Measurements from ENCODE around the gene TPRN. TPM values are rescaled to one million over a fixed set of nuclear protein-coding genes. Genes with fewer than 3 reads are reported as not detected.

TPRN gene
- total RNA-seq, 1 donor from 2014 or later, result 16.0 TPM

DNA sequence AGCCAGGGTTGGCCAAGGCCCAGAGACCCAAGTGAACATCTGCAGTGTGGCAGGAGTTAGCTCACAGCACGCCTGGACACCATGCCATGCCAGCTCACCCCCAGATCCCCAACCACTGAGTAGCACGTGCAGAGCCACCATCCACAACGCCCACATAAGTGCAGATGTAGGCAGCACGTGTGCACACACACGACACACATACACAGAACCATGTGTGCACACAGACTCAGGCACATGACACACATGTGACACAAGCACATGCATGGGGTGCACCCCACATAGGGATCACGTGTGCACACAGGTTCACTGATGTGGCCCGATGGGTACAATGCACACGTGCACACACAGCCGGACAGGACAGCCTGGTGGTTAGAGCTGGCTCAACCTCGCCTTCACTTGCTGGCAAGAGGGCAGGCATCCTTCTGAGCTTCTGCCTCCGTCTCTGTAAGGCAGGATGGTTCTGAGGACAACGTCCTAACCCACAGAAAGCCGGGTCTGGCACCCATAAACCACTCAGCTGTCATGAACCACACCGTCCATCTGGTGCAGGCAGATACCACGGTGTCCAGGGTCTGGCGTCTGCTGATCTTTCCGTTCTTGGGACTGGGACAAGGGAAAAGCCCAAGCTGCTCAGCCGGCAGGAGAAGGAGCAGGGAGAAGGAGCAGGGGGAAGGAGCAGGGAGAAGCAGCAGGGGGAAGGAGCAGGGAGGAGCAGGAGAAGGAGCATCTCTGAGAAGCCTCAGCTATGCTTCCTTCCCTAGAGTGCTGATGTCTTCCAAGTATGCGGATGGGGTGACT lies 42.7 kb downstream of the TPRN start:
- H3K79me2 ChIP-seq (ENCODE audit: insufficient read depth, low read length), result no peaks in the 10 kb centered on the region
- H3K27ac ChIP-seq (ENCODE audit: low read depth, low read length), result no peak overlapping the region
- no peaks in the 10 kb centered on the region for H3K9me3 ChIP-seq (ENCODE audit: insufficient read depth, low read depth, low read length)
- H4K20me1 ChIP-seq (ENCODE audit: insufficient read depth, low read length), result no peaks in the 10 kb centered on the region
- no peak overlapping the region for H3K4me3 ChIP-seq (ENCODE audit: insufficient read depth, low read depth, low read length)
- no peak overlapping the region for H2AFZ ChIP-seq (ENCODE audit: low read depth, low read length)
- Mint-ChIP-seq H3K27ac (ENCODE audit: unreplicated experiment) (no peak overlapping the region), H3K4me3 (ENCODE audit: unreplicated experiment) (no peak overlapping the region), H3K36me3 (ENCODE audit: low read depth, unreplicated experiment) (no peaks in the 10 kb centered on the region), H3K27me3 (ENCODE audit: low read depth, unreplicated experiment) (peaks cover 59% of the 10 kb centered on the region), H3K9me3 (ENCODE audit: unreplicated experiment) (no peaks in the 10 kb centered on the region), H3K4me1 (ENCODE audit: low read depth, unreplicated experiment) (peaks cover 2% of the 10 kb centered on the region)
- no peak overlapping the region for H3K9ac ChIP-seq (ENCODE audit: low read length)
- TF ChIP-seq, protein P1, sequence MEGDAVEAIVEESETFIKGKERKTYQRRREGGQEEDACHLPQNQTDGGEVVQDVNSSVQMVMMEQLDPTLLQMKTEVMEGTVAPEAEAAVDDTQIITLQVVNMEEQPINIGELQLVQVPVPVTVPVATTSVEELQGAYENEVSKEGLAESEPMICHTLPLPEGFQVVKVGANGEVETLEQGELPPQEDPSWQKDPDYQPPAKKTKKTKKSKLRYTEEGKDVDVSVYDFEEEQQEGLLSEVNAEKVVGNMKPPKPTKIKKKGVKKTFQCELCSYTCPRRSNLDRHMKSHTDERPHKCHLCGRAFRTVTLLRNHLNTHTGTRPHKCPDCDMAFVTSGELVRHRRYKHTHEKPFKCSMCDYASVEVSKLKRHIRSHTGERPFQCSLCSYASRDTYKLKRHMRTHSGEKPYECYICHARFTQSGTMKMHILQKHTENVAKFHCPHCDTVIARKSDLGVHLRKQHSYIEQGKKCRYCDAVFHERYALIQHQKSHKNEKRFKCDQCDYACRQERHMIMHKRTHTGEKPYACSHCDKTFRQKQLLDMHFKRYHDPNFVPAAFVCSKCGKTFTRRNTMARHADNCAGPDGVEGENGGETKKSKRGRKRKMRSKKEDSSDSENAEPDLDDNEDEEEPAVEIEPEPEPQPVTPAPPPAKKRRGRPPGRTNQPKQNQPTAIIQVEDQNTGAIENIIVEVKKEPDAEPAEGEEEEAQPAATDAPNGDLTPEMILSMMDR (IDR thresholded peaks at IDR 0.05; ENCODE audit: insufficient read depth, low read depth, low read length), result no peak
- no peak for TF ChIP-seq EZH2 (IDR thresholded peaks at IDR 0.05; ENCODE audit: insufficient read depth, low read length)
- H3K4me1 ChIP-seq (ENCODE audit: insufficient read depth, low read length), result peaks cover 4% of the 10 kb centered on the region
- DNase-seq (ENCODE audit: low read depth) (no peak), FAIRE-seq (no peak)
- H3K27me3 ChIP-seq (ENCODE audit: insufficient read depth, low read length), result peaks cover 24% of the 10 kb centered on the region
- H3K4me2 ChIP-seq (ENCODE audit: low read length), result no peak overlapping the region
- H3K36me3 ChIP-seq (ENCODE audit: insufficient read depth, low read length), result no peaks in the 10 kb centered on the region

DNA sequence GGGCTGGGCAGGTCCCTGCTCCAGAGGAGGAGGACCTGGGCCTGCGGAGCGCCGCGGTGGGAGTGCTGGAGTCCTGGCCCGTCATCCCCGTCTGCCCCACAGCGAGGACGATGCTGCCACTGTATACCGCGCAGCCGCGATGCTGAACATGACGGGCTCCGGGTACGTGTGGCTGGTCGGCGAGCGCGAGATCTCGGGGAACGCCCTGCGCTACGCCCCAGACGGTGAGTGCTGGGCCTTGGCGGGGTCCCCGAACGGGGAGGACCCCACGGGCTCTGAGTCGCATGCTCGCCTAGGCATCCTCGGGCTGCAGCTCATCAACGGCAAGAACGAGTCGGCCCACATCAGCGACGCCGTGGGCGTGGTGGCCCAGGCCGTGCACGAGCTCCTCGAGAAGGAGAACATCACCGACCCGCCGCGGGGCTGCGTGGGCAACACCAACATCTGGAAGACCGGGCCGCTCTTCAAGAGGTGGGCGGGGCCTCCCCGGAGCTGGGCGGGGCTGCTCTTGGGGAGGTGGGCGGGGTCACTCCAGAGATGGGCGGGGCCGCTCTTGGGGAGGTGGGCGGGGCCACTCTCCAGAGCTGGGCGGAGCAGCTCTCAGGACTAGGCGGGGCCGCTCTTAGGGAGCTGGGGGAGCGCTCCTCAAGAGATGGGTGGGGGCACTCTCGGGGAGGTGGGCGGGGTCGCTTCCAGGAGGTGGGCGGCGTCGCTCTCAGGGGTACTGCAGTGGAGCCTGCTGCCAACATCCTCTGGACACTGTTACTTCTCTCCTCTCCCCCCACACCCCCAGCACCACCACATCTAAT lies 43.8 kb downstream of the TPRN start:
- Histone ChIP-seq H3K79me2 (ENCODE audit: insufficient read depth, low read length) (no peaks in the 10 kb centered on the region), H3K27me3 (ENCODE audit: insufficient read depth, low read length) (peaks cover 21% of the 10 kb centered on the region), H3K9ac (ENCODE audit: low read length) (no peak overlapping the region), H3K4me2 (ENCODE audit: low read length) (peak overlapping the region; percentile 85), H3K4me1 (ENCODE audit: insufficient read depth, low read length) (no peaks in the 10 kb centered on the region), H2AFZ (ENCODE audit: low read depth, low read length) (peak overlapping the region; percentile 62), H4K20me1 (ENCODE audit: insufficient read depth, low read length) (no peaks in the 10 kb centered on the region), H3K27ac (ENCODE audit: low read depth, low read length) (no peak overlapping the region), H3K4me3 (ENCODE audit: insufficient read depth, low read depth, low read length) (no peak overlapping the region), H3K36me3 (ENCODE audit: insufficient read depth, low read length) (no peaks in the 10 kb centered on the region), H3K9me3 (ENCODE audit: insufficient read depth, low read depth, low read length) (no peaks in the 10 kb centered on the region)
- no peak for FAIRE-seq
- no peak for DNase-seq (ENCODE audit: low read depth)
- H3K4me1 Mint-ChIP-seq (ENCODE audit: low read depth, unreplicated experiment), result peaks cover 2% of the 10 kb centered on the region
- H3K9me3 Mint-ChIP-seq (ENCODE audit: unreplicated experiment), result no peaks in the 10 kb centered on the region
- H3K27ac Mint-ChIP-seq (ENCODE audit: unreplicated experiment), result no peak overlapping the region
- TF ChIP-seq EZH2 (IDR thresholded peaks at IDR 0.05; ENCODE audit: insufficient read depth, low read length), result no peak
- TF ChIP-seq, protein P1 (IDR thresholded peaks at IDR 0.05; ENCODE audit: insufficient read depth, low read depth, low read length), result no peak
- H3K36me3 Mint-ChIP-seq (ENCODE audit: low read depth, unreplicated experiment), result no peaks in the 10 kb centered on the region
- peaks cover 55% of the 10 kb centered on the region for H3K27me3 Mint-ChIP-seq (ENCODE audit: low read depth, unreplicated experiment)
- H3K4me3 Mint-ChIP-seq (ENCODE audit: unreplicated experiment), result no peak overlapping the region
